Nephron progenitor cell (in vitro differentiated cells): ENCODE measurements around the gene ADGRB2.
A peak's percentile ranks its signal among the peaks of the same experiment; 100 is the strongest.

Source experiments
- DNase-seq: peaks from one replicate; pipeline ENCODE4 v3.0.0; 2021
- H3K27ac Mint-ChIP-seq: 2 replicates; pipeline ENCODE4 v1.8.0; 2021; ENCODE audit warnings: mild to moderate bottlenecking, moderate library complexity, mixed read lengths
- H3K27me3 Mint-ChIP-seq: 2 replicates; pipeline ENCODE4 v1.8.0; 2021; ENCODE audit warnings: mild to moderate bottlenecking, low read depth, mixed read lengths; ENCODE audit not compliant: poor library complexity
- H3K36me3 Mint-ChIP-seq: 2 replicates; pipeline ENCODE4 v1.8.0; 2021; ENCODE audit warnings: low read depth, mixed read lengths
- H3K4me1 Mint-ChIP-seq: 2 replicates; pipeline ENCODE4 v1.8.0; 2021; ENCODE audit warnings: mixed read lengths
- H3K4me3 Mint-ChIP-seq: 2 replicates; pipeline ENCODE4 v1.8.0; 2021; ENCODE audit warnings: mild to moderate bottlenecking, moderate library complexity, mixed read lengths
- H3K9me3 Mint-ChIP-seq: 2 replicates; pipeline ENCODE4 v1.8.0; 2021; ENCODE audit warnings: mild to moderate bottlenecking, moderate library complexity, mixed read lengths
- TF ChIP-seq, protein P1 (sequence below): fragments of 200-600 bp; sonication (generic); IDR thresholded peaks from 2 replicates; pipeline ENCODE4 v1.5.0; 2021; ENCODE audit warnings: antibody characterized with exemption

ADGRB2 gene

DNA sequence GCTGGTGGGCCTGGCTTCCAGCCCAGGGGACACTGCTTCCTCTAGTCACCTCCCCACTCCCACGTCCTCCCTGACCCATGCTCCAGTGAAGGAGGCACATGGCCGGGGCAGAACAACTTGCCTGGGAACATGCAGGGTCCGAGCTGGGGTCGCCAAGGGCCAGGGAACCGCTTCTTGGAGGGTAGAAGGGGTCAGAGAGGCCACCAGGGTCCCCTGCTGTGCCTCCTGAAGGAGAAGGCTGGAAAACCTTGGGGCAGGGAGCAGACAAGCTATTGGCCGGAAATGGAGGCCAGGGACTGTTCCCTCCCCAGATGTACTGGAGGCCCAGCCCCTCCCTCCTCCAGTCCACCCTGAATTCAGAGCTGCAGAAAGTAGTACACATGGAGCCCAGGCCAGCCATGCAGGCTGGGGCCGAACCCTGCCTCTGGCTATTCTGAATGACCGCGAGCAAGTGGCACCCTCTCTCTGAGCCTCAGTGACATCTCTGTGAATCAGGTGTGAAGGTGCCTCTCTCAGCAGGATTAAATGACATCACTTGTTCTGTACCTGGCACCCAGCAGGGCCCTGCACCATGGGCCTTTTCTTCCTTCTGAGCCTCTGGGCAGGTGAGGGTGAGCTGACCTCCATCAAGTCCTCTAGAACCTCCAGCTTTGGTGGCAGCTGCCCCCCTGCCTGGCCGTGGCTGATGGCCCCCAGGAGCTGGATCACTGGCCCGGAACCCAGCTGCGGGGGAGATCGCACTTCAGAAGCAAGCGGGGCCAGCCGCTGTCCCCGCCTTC, 35.9 kb upstream of the ADGRB2 start:
- Mint-ChIP-seq H3K9me3 (no peaks in the 10 kb centered on the region), H3K27me3 (peaks cover 13% of the 10 kb centered on the region), H3K27ac (no peak overlapping the region), H3K36me3 (no peaks in the 10 kb centered on the region), H3K4me1 (peaks cover 52% of the 10 kb centered on the region), H3K4me3 (no peak overlapping the region)
- TF ChIP-seq, protein P1, sequence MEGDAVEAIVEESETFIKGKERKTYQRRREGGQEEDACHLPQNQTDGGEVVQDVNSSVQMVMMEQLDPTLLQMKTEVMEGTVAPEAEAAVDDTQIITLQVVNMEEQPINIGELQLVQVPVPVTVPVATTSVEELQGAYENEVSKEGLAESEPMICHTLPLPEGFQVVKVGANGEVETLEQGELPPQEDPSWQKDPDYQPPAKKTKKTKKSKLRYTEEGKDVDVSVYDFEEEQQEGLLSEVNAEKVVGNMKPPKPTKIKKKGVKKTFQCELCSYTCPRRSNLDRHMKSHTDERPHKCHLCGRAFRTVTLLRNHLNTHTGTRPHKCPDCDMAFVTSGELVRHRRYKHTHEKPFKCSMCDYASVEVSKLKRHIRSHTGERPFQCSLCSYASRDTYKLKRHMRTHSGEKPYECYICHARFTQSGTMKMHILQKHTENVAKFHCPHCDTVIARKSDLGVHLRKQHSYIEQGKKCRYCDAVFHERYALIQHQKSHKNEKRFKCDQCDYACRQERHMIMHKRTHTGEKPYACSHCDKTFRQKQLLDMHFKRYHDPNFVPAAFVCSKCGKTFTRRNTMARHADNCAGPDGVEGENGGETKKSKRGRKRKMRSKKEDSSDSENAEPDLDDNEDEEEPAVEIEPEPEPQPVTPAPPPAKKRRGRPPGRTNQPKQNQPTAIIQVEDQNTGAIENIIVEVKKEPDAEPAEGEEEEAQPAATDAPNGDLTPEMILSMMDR = no peak
- DNase-seq = peak; percentile 28

DNA sequence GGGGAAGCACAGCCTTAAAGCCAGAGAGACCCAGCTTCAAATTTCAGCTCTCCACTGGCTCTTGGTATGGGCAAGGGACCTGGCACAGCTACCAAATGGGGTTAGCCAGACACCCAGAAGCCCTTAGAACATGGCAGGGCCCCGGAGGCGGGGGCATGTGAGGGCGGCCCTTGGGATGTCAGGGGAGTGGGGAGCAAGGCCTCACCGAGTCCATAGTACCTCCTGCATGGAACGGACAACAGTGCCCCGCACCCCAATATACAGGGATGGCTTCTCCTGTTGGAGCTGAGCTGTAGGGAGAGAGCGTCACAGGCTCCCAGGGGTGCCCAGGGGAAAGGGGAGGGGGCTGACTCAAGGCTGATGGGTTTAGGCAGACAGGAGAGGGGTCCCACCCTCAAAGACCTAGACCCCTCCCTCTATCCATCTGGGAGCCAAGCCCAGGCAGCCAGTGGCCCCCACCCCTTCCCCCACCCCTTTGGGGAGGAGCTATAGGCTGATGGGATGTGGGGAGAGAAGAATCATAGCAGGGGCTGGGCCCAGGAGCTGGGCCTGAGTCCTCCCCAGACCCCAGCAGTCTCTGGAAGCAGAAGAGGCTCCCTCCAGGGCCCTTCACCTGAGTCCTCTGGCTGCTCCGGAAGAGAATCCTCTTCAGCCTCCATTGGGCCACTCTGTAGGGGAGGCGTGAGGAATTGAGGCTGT, 35.2 kb upstream of the ADGRB2 start:
- TF ChIP-seq, protein P1 = no peak
- Mint-ChIP-seq H3K36me3 (no peaks in the 10 kb centered on the region), H3K4me3 (no peak overlapping the region), H3K27ac (no peak overlapping the region), H3K9me3 (no peaks in the 10 kb centered on the region), H3K27me3 (peaks cover 18% of the 10 kb centered on the region), H3K4me1 (peaks cover 52% of the 10 kb centered on the region)
- DNase-seq = no peak

DNA sequence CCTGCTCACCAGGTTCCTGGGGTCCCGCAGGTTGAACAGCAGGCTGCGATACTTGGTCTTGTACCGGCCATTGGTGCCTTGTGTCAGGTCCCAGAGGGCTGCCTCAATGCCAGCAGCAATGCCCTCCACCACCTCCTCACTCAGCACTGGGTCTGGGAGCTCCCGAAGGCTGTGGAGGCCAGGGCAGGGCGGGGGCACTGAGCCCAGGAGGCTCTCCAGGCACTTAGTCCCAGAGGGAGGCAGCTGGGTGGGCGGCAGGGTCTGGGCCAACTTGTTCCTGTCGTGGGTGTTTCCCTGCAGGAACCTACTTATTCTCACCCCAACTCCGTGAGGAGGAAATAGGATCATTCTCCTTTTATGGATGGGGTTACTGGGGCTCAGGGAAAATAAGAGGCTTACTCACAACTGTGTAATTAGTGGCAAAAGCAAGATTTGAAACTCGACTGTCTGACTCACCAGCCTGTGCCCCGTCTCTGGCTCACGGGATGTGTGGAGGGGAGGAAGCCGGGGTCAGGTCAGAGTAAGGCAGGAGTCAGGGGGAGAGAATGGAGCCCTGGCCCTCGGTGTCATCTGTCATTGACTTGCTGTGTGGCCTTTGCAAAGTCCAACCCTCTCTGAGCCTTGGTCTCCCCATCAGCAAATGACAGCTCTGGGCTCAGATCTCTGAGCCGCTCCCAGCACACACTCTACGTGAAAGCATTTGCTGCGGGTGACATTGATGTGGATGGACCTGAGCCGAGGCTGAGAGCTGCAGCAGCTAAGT, 34.5 kb upstream of the ADGRB2 start:
- H3K4me3 Mint-ChIP-seq = no peak overlapping the region
- no peak overlapping the region for H3K27ac Mint-ChIP-seq
- no peak for DNase-seq
- TF ChIP-seq, protein P1 = no peak
- H3K4me1 Mint-ChIP-seq = peaks cover 52% of the 10 kb centered on the region
- H3K9me3 Mint-ChIP-seq = no peaks in the 10 kb centered on the region
- peaks cover 18% of the 10 kb centered on the region for H3K27me3 Mint-ChIP-seq
- H3K36me3 Mint-ChIP-seq = no peaks in the 10 kb centered on the region

DNA sequence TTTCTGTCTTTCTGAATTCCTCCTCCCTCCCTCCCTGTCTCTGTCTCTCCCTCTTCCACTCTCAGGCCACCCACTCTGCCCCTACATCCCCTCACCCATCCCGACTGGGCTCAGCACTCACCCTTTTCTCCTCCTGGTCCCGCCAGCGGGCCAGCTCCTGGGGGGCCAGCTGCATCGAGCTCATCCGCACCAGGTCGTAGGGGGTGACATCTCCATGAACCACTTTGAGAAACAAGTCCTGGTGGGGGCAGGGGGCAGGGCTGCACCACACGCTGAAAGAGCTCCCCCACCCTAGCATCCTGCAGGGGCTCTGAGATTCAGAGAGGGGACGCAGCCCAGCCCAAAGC, 33.9 kb upstream of the ADGRB2 start:
- Mint-ChIP-seq H3K36me3 (no peaks in the 10 kb centered on the region), H3K27ac (peak overlapping the region; percentile 93), H3K9me3 (no peaks in the 10 kb centered on the region), H3K4me3 (no peak overlapping the region), H3K27me3 (peaks cover 15% of the 10 kb centered on the region), H3K4me1 (peaks cover 52% of the 10 kb centered on the region)
- TF ChIP-seq, protein P1 = no peak
- no peak for DNase-seq

DNA sequence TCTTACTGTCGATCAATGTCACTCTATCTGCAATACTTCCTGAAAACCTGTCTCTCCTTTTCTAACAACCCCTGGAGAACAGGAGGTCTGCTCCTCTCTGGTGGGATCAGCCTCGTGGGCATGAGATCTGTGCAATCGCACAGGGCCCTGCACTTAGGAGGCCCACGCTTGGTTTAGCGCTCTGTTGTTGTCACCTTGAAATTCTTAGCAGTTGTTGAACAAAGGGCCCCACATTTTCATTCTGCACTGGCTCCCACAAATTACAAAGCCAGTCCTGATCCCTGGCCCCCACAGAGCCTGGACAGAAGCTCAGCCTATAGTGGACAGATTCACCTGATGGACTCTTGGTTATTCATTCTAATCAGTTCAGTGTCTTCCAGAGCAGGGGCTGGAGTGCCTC, 33.1 kb upstream of the ADGRB2 start:
- DNase-seq = no peak
- H3K4me3 Mint-ChIP-seq = no peak overlapping the region
- H3K27ac Mint-ChIP-seq = peak overlapping the region; percentile 34
- no peaks in the 10 kb centered on the region for H3K36me3 Mint-ChIP-seq
- no peaks in the 10 kb centered on the region for H3K9me3 Mint-ChIP-seq
- peaks cover 46% of the 10 kb centered on the region for H3K4me1 Mint-ChIP-seq
- H3K27me3 Mint-ChIP-seq = peaks cover 15% of the 10 kb centered on the region
- TF ChIP-seq, protein P1 = no peak
